NCI-H2227 (cell line): ENCODE data around the gene ABLIM1.

Experiments used
- DNase-seq: peaks from one replicate; lab custom pipeline; 2025; ENCODE audit not compliant: unreplicated experiment; lab: John Stamatoyannopoulos, UW

The ABLIM1 gene

GRCh38 chr10:114471906-114472876 lies 185.9 kb downstream of the ABLIM1 start:
- no peak for DNase-seq

- DNase-seq = peak; percentile 60
Observed at GRCh38 chr10:114470956-114471905, 186.8 kb downstream of the ABLIM1 start.

GRCh38 chr10:114470361-114470760 lies 187.7 kb downstream of the ABLIM1 start:
- DNase-seq = no peak

DNA sequence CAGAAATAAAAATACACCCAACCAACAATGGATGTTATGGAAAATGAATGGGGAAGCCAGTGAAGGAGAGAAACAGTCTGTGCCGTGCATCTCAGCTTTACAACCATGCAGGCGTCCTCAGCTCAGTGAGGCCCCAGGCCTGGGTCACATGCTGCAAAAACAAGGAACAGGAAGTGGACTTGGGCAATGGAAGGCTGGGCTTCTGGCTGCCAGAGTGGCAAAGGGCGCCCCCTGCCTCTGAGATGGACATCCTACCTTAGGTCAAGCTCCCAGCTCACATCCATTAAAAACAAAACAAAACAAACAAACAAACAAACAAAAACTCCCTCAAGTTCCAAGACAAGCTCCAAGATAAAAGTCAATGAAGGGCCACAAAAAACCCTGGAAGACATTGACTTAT lies 199.1 kb downstream of the ABLIM1 start:
- no peak for DNase-seq

DNA sequence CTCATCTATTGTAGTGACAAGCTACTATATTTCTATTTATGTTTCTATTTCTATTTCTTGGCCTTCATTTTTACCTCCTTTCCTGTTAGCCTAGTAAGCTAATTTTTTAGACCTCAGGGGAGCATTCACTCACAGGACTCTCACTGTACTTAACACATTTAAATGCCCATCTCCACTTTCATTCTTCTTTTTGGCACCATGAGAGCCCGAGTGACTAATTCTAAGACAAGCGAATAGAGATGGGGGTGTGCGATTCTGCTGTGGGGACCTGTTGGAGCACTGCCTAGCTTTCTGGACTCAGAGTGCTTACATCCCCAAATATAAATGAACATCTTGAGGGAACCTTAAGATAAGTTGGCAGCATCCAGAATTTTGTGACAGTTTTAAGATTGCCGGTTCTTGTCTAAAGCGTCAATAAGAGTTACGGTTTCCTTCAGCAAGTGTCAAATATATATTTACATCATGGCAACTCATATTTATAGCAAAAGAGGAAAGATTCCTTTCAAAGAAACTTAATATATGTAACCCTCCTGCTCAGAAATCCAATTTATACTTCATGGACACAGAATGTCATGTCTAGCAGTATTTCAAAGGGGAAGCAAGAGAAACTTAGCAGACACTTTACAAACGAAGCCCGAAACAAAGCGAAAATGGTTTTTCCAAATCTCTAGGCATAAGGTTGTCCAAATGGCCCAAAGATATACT lies 199.7 kb downstream of the ABLIM1 start:
- DNase-seq = no peak

GRCh38 chr10:114453576-114453975 lies 204.5 kb downstream of the ABLIM1 start:
- no peak for DNase-seq

- no peak for DNase-seq
Observed at GRCh38 chr10:114448897-114449296, 209.2 kb downstream of the ABLIM1 start.

DNA sequence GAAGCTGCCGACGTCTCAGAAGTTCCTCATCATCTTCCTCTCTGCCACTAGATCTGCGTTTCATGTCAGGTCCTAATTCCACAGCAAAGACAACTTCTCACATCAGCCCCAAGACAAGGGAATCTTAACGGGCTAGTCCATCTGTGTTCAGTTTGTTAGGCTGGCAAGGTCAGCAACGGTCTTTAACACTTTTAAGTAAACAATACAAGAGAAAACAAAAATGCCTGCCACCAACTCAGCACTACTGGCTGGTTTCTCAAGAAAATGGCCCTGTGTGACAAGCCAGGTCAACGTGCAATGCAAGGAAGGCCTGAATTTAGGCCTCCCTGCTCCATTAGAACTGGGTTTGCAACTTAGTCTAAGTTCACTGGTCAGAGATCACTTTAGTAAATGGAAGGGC lies 212.7 kb downstream of the ABLIM1 start:
- no peak for DNase-seq

DNA sequence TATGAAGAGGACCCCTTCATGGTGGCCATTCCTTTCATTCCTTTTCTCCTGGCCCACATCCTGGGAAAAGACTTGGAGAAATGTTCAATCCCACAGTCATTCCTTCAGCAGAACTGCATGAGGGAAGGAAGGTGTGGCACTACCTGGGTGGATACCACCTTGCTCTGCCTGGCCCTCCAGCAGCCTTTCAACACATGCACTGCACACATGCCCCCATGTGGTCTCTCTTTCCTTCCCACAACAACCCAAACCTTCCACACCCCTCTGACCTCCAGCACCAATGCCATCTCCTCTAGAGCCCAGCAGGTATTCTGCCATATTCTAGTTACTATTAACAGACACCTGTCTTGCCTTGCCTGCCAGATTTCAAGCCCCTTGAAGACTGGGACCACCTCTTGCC lies 213.3 kb downstream of the ABLIM1 start:
- no peak for DNase-seq

DNA sequence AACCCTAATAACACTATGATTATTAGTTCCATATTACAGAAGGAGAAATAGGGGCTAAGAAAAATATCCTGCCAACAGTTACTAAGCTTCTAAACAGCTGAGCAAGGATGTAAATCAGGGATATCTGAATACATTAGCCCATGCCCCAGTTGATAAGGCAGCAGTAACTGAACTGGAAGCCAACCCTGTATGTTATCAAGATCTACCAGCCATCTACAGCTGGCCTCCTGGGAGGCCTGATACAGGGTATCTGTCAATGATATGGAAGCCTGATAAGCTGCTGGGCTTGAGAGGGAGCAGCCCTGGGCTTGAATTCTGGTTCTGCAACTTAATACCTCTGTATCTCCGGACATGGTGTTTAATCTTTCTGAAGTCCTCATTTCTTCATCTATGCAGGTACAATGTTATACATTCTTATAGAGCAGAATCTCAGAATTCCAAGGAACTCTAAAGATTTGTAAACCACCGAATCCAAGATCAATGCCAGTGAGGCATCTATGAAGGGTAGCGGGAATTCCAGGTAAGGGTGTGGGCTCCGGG lies 215.9 kb downstream of the ABLIM1 start:
- DNase-seq = no peak

- DNase-seq = no peak
Observed at GRCh38 chr10:114441107-114441506, 217.0 kb downstream of the ABLIM1 start.

- DNase-seq = no peak
Observed at GRCh38 chr10:114437473-114438292, 220.4 kb downstream of the ABLIM1 start.

GRCh38 chr10:114436941-114437340 lies 221.1 kb downstream of the ABLIM1 start:
- no peak for DNase-seq

DNA sequence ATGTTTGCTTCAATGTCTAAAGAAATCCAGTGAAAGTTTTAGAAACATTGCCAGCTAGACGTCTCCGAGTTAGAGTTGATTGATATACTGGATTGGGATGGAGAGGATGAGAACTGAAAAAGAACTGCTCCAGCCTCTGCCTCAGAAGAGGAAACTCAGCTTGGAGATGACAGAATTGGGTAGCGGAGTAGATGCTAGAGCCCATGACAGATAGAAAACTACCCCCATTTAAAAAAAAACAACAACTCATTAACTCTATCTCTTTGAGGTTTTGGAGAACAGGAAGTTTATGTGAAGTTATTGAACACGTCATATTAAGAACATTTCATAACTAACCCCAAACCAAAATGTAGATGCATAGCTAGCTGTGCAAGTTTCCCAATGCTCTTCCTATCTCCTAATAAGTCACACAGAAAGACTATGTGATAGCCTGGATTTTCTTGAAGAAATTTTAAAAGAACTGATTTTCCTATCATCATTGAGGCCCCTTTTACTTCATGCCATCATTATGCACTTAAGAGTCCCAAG lies 225.4 kb downstream of the ABLIM1 start:
- no peak for DNase-seq

- no peak for DNase-seq
Observed at GRCh38 chr10:114431414-114432135, 226.5 kb downstream of the ABLIM1 start.

DNA sequence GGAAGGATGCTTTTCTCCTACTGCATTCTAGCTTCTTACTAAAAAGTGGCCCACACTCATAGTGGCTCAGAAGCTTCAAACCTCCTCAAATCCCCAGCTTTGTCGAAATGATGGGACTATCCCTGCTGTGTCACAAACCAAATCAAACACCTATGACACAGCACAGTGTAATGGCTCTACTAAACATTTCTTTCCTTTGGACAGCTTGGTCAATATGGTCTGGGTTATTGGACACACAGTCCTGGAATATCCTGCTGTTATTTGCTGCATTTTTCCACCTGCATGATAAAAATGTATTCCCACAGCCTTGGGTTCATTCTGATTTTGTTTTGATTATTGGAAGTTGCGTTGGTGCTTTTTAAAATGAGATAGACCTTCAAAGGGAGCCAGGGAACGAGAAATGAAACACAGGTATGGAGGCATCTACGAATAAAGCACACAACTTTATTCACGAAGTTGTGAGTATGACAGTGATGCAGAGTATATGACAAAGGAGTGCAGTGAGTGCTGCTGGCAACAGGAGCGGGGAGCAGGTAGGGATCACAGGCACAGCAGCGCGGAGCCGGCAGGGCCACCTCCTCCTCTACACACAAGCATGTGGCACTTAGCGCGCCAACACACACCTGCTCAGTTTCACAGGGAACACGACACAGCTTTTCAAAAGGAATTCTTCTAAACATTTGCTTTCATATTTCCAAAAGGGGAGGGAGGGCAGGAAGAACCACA lies 227.2 kb downstream of the ABLIM1 start:
- no peak for DNase-seq

- no peak for DNase-seq
Observed at GRCh38 chr10:114429581-114430335, 228.3 kb downstream of the ABLIM1 start.
